GM23248 (cell line): ENCODE measurements around the gene PNPLA5.

Experiments used
- EZH2 ChIP-seq: fragments of 200-600 bp; sonication (generic); IDR thresholded peaks from 2 replicates; pipeline ENCODE4 v1.6.1; 2018; ENCODE audit warnings: antibody characterized with exemption, mild to moderate bottlenecking; ENCODE audit not compliant: insufficient read depth, poor library complexity, severe bottlenecking
- EZH2phosphoT487 ChIP-seq: fragments of 200-600 bp; sonication (generic); IDR thresholded peaks from 2 replicates; pipeline ENCODE4 v1.6.1; 2018; ENCODE audit warnings: antibody characterized with exemption, moderate library complexity, mild to moderate bottlenecking, low read depth; ENCODE audit not compliant: insufficient read depth

DNA sequence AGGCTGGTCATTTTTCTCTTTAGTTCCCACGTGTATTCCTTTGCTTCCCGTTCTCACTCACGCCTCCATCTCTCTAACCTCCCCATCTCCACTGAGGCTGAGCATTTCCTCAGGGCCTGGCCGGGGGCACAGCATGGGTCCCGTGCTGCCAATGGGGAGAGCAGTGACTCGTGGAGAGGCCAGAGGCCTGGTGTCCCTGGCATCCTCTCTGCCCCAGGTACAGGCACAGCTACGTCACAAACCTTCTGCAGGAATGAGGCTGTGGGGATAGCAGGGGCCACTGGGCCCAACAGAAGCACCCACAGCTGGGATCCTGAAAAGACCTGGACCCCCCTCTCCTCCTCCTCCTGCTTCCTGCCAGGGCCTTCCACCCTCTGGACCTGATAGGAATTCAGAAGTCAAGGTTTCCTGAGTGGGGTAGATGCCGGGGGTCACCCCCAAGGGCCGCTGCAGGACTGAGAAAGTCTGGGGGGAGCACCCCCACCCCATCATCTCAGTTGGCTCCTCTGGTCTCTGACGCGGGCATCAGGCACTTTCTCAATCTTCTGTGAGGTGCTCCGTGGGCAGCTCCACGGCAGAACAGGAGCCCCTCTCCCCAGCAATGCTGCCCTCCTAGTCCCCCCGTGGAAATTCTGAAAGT lies 11.8 kb downstream of the PNPLA5 start:
- TF ChIP-seq EZH2phosphoT487 (no peak), EZH2 (no peak)
